Panc1 (cell line): ENCODE measurements around the gene CCDC8. TPM values are rescaled to one million over a fixed set of nuclear protein-coding genes. Genes with fewer than 3 reads are reported as not detected.
"Not testable (repeated sequence)": the region's sequence is repeated elsewhere in the genome, so short reads cannot be mapped to it uniquely, and the experiment has no call there.

ENCODE experiments used
- ATAC-seq: fragments of 200-7000 bp; cut with Tn5 transposase; 2 replicates; pipeline ENCODE4 v1.9.1; 2020; ENCODE audit warnings: mild to moderate bottlenecking, moderate library complexity
- BruUV-seq: library from RNA; stranded (reverse); fragments of 400-500 nt; replicated peaks from 2 replicates; lab custom pipeline; 2021; lab: Mats Ljungman, UMichigan
- CTCF ChIA-PET: fragments of 300-600 bp; sonication (Branson Sonifier 250); formaldehyde crosslinking; loops from one replicate; lab custom pipeline; 2022; ENCODE audit warnings: antibody characterized with exemption; lab: Charles Lee
- POLR2A ChIA-PET: fragments of 300-600 bp; sonication (Branson Sonifier 250); formaldehyde crosslinking; loops from one replicate; lab custom pipeline; 2022; ENCODE audit warnings: antibody characterized with exemption; lab: Charles Lee
- DNase-seq: peaks from one replicate; pipeline ENCODE4 v3.0.0-alpha.2; 2010; ENCODE audit warnings: low read depth, low spot score
- H3K27ac ChIP-seq: 2 replicates; pipeline ENCODE4 v1.5.1; 2011; ENCODE audit warnings: mild to moderate bottlenecking, low read length, inconsistent platforms
- H3K27me3 ChIP-seq: fragments of 200-500 bp; sonication (Bioruptor generic); 2 replicates; pipeline ENCODE4 v1.6.0; 2014; ENCODE audit warnings: low read length, inconsistent platforms; ENCODE audit not compliant: control insufficient read depth, insufficient read depth
- H3K36me3 ChIP-seq: fragments of 200-500 bp; sonication (Bioruptor generic); 2 replicates; pipeline ENCODE4 v1.5.1; 2014; ENCODE audit warnings: inconsistent platforms, mild to moderate bottlenecking, low read length, moderate library complexity; ENCODE audit not compliant: control insufficient read depth, insufficient read depth
- H3K4me1 ChIP-seq: 2 replicates; pipeline ENCODE4 v1.5.1; 2011; ENCODE audit warnings: inconsistent platforms, mild to moderate bottlenecking, low read length, moderate library complexity; ENCODE audit not compliant: control insufficient read depth, insufficient read depth
- H3K4me3 ChIP-seq, 2 experiments: 2 replicates each; pipeline ENCODE4 v1.5.1; 2011 to 2012; ENCODE audit warnings: low read depth in 2 of 2, low read length in 2 of 2, mild to moderate bottlenecking in 2 of 2, inconsistent platforms in 1 of 2, moderate library complexity in 1 of 2
- H3K9me3 ChIP-seq: fragments of 200-500 bp; sonication (Bioruptor generic); 2 replicates; pipeline ENCODE4 v1.5.1; 2014; ENCODE audit warnings: low read depth, mild to moderate bottlenecking, inconsistent platforms, low read length, moderate library complexity; ENCODE audit not compliant: control insufficient read depth, insufficient read depth
- POLR2AphosphoS5 ChIP-seq: IDR thresholded peaks from 2 replicates; pipeline ENCODE4 v1.6.1; 2012; ENCODE audit warnings: mild to moderate bottlenecking, low read depth, low read length, moderate library complexity
- SIN3A ChIP-seq: IDR thresholded peaks from 2 replicates; pipeline ENCODE4 v1.6.1; 2012; ENCODE audit warnings: low read depth, mild to moderate bottlenecking, low read length, moderate library complexity, borderline replicate concordance; ENCODE audit not compliant: insufficient read depth
- TCF7L2 ChIP-seq: IDR thresholded peaks from 2 replicates; pipeline ENCODE4 v1.6.1; 2011; ENCODE audit warnings: mild to moderate bottlenecking, low read depth, low read length, inconsistent platforms
- in situ Hi-C: cut with HindIII; loops from 2 replicates; pipeline ENCODE4 v1.10.0; 2016; ENCODE audit warnings: low sequenced_read_pairs, low pct_unique_long_range_greater_than_20kb
- intact Hi-C: fragments of 100-400 bp; cut with micrococcal nuclease; formaldehyde crosslinking; loops from one replicate; pipeline ENCODE4 v1.10.0; 2022; ENCODE audit not compliant: unreplicated experiment
- total RNA-seq: library from RNA; stranded (reverse); gene quantifications from one replicate; pipeline ENCODE4 v1.2.1, GENCODE V29; 2021; ENCODE audit not compliant: unreplicated experiment
- TF ChIP-seq, protein P1 (sequence below): fragments of 450-650 bp; IDR thresholded peaks from 2 replicates; pipeline ENCODE4 v1.5.1; 2017; ENCODE audit warnings: mild to moderate bottlenecking
- TF ChIP-seq, protein P2 (sequence below), 2 experiments: IDR thresholded peaks; 2 replicates each; pipeline ENCODE4 v1.6.1; 2011 to 2012; ENCODE audit warnings: low read depth in 2 of 2, control low read depth in 1 of 2, low read length in 1 of 2, mild to moderate bottlenecking in 1 of 2, moderate library complexity in 1 of 2; ENCODE audit not compliant: insufficient read depth in 1 of 2

Gene CCDC8
- total RNA-seq, 1 experiment from 2014 or later, result 5.4 TPM

DNA sequence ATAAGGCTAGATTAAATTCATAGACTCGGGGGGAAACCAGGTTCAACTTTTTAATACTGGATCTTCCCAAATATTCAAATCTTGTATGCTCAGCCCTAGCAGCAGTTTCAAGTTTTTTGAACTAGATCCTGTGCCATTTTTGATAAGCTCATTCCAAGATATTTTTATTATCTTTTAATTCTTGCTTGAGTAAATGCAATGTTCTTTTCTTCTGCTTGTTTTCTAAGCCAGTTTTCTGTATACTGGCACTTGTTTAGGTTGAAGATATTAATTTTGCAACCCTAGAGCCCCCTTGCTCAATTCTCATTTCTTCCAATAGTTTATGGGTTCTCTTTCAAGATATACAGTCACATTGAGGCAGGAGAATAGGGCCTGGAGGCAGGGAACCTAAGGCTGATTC is 28.5 kb upstream of the CCDC8 start:
- TF ChIP-seq, protein P1, sequence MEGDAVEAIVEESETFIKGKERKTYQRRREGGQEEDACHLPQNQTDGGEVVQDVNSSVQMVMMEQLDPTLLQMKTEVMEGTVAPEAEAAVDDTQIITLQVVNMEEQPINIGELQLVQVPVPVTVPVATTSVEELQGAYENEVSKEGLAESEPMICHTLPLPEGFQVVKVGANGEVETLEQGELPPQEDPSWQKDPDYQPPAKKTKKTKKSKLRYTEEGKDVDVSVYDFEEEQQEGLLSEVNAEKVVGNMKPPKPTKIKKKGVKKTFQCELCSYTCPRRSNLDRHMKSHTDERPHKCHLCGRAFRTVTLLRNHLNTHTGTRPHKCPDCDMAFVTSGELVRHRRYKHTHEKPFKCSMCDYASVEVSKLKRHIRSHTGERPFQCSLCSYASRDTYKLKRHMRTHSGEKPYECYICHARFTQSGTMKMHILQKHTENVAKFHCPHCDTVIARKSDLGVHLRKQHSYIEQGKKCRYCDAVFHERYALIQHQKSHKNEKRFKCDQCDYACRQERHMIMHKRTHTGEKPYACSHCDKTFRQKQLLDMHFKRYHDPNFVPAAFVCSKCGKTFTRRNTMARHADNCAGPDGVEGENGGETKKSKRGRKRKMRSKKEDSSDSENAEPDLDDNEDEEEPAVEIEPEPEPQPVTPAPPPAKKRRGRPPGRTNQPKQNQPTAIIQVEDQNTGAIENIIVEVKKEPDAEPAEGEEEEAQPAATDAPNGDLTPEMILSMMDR, result no peak
- no peak for TF ChIP-seq POLR2AphosphoS5
- TF ChIP-seq TCF7L2, result no peak
- TF ChIP-seq SIN3A, result no peak
- TF ChIP-seq, protein P2, sequence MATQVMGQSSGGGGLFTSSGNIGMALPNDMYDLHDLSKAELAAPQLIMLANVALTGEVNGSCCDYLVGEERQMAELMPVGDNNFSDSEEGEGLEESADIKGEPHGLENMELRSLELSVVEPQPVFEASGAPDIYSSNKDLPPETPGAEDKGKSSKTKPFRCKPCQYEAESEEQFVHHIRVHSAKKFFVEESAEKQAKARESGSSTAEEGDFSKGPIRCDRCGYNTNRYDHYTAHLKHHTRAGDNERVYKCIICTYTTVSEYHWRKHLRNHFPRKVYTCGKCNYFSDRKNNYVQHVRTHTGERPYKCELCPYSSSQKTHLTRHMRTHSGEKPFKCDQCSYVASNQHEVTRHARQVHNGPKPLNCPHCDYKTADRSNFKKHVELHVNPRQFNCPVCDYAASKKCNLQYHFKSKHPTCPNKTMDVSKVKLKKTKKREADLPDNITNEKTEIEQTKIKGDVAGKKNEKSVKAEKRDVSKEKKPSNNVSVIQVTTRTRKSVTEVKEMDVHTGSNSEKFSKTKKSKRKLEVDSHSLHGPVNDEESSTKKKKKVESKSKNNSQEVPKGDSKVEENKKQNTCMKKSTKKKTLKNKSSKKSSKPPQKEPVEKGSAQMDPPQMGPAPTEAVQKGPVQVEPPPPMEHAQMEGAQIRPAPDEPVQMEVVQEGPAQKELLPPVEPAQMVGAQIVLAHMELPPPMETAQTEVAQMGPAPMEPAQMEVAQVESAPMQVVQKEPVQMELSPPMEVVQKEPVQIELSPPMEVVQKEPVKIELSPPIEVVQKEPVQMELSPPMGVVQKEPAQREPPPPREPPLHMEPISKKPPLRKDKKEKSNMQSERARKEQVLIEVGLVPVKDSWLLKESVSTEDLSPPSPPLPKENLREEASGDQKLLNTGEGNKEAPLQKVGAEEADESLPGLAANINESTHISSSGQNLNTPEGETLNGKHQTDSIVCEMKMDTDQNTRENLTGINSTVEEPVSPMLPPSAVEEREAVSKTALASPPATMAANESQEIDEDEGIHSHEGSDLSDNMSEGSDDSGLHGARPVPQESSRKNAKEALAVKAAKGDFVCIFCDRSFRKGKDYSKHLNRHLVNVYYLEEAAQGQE (IDR thresholded peaks at IDR 0.05; ENCODE audit: insufficient read depth in 1 of 2, low read depth in 2 of 2, low read length in 1 of 2), result no peak
- Histone ChIP-seq H3K4me3 (no peak overlapping the region), H3K36me3 (no peaks in the 10 kb centered on the region), H3K9me3 (no peaks in the 10 kb centered on the region), H3K4me1 (no peaks in the 10 kb centered on the region), H3K27me3 (no peaks in the 10 kb centered on the region), H3K27ac (no peak overlapping the region)
- CTCF ChIA-PET, result no interaction called here
- in situ Hi-C loops, result no loop called here
- ATAC-seq, result no peak
- DNase-seq, result no peak
- no TSS peak for BruUV-seq
- POLR2A ChIA-PET, result no interaction called here
- intact Hi-C loops, result no loop called here

DNA sequence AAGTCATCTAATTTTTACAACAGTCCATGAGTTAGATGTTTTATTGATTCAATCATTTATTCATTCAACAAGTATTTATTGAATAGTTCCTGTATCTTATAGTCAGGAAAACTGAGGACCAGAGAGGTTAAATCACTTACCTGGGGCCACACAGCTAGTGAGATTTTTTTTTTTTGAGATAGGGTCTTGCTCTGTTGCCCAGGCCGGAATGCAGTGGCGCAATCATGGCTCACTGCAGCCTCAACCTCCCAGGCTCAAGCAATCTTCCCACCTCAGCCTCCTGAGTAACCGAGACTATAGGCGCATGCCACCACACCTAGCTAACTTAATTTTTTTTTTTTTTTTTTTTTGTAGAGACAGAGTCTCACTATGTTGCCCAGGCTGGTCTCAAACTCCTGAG is 22.3 kb upstream of the CCDC8 start:
- H3K4me3 ChIP-seq, H3K4me1 ChIP-seq, intact Hi-C loops, DNase-seq, in situ Hi-C loops, BruUV-seq, ATAC-seq, POLR2A ChIA-PET, H3K9me3 ChIP-seq, H3K36me3 ChIP-seq, H3K27ac ChIP-seq, H3K27me3 ChIP-seq, CTCF ChIA-PET: not testable (repeated sequence)

DNA sequence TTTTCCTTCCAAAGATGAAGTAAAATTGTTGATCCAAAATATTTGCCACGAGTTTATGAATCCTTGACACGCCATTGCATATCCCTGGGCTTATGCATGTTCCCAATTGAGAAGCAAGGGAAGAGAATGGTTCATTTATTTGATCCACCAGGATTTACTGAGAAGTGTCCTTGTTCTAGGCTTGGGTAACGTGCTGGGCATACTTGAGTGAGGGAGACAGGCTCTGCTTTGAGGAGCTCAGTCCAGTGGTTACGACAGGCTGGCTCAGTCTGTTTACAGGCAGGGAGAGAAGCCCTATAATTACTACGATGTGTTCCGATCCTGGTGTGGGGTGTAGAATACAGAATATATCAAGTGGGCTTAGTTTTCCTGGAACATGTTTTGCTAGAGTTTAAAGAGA is 21.6 kb upstream of the CCDC8 start:
- no peak for TF ChIP-seq SIN3A
- TF ChIP-seq, protein P1, result no peak
- TF ChIP-seq POLR2AphosphoS5, result no peak
- TF ChIP-seq, protein P2 (IDR thresholded peaks at IDR 0.05; ENCODE audit: insufficient read depth in 1 of 2, low read depth in 2 of 2, low read length in 1 of 2), result no peak
- no peak for TF ChIP-seq TCF7L2
- intact Hi-C loops, result no loop called here
- POLR2A ChIA-PET, result interaction anchor here (0.6 kb wide), 1 partner anchor 68 kb away, joined by 12 read pairs; no protein-coding TSS in a partner anchor
- in situ Hi-C loops, result no loop called here
- Histone ChIP-seq H3K27ac (no peak overlapping the region), H3K36me3 (no peaks in the 10 kb centered on the region), H3K4me3 (no peak overlapping the region), H3K27me3 (no peaks in the 10 kb centered on the region), H3K9me3 (no peaks in the 10 kb centered on the region), H3K4me1 (no peaks in the 10 kb centered on the region)
- ATAC-seq (no peak), DNase-seq (no peak)
- BruUV-seq, result no TSS peak
- CTCF ChIA-PET, result no interaction called here

DNA sequence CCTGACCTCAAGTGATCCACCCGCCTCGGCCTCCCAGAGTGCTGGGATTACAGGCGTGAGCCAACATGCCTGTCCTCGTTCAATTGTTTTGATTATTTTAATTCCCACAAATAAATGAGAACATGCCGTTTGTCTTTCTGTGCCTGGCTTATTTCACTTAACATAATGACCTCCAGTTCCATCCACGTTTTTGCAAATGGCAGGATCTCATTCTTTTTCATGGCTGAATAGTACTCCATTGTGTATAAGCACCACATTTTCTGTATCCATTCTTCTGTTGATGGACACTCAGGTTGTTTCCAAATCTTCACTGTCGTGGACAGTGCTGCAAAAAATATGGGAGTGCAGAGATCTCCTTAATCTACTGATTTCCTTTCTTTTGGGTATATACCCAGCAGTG is 20.1 kb upstream of the CCDC8 start:
- DNase-seq, H3K27me3 ChIP-seq, H3K36me3 ChIP-seq, POLR2A ChIA-PET, ATAC-seq, CTCF ChIA-PET, BruUV-seq, H3K4me3 ChIP-seq, intact Hi-C loops, H3K4me1 ChIP-seq, in situ Hi-C loops, H3K27ac ChIP-seq, H3K9me3 ChIP-seq: not testable (repeated sequence)
